HG02852 (cell line): Measurements from ENCODE around the gene FOXN1.
A peak's percentile ranks its signal among the peaks of the same experiment; 100 is the strongest.

Experiments
- ATAC-seq: cut with Tn5 transposase; IDR thresholded peaks from one replicate; pipeline ENCODE4 v1.9.1; 2021; ENCODE audit warnings: mild to moderate bottlenecking, moderate library complexity; ENCODE audit not compliant: unreplicated experiment

The FOXN1 gene

GRCh38 chr17:28476076-28476865 lies 29.9 kb upstream of the FOXN1 start:
- ATAC-seq, result no peak

- ATAC-seq, result no peak
These were observed 28.2 kb upstream of the FOXN1 start for GRCh38 chr17:28477928-28478327.

GRCh38 chr17:28478712-28479615 lies 27.2 kb upstream of the FOXN1 start:
- no peak for ATAC-seq

DNA sequence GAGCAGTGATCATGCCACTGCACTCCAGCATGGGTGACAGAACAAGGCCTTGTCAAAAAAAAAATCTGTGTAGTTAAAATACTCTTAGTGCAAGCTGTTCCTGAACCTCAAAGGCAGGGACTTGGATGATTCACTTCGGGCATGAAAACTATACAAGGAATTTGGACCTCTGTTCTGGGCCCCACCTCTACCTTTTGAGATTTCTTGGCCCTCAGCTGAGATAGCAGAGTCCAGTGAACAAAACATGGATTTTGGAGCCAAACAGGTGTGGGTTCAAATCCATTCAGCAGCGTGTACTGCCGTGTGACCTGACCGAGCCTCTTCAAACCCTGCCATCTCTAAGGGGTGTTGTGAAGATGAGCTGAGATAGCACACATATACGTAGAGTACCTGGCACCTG lies 25.9 kb upstream of the FOXN1 start:
- ATAC-seq, result no peak

DNA sequence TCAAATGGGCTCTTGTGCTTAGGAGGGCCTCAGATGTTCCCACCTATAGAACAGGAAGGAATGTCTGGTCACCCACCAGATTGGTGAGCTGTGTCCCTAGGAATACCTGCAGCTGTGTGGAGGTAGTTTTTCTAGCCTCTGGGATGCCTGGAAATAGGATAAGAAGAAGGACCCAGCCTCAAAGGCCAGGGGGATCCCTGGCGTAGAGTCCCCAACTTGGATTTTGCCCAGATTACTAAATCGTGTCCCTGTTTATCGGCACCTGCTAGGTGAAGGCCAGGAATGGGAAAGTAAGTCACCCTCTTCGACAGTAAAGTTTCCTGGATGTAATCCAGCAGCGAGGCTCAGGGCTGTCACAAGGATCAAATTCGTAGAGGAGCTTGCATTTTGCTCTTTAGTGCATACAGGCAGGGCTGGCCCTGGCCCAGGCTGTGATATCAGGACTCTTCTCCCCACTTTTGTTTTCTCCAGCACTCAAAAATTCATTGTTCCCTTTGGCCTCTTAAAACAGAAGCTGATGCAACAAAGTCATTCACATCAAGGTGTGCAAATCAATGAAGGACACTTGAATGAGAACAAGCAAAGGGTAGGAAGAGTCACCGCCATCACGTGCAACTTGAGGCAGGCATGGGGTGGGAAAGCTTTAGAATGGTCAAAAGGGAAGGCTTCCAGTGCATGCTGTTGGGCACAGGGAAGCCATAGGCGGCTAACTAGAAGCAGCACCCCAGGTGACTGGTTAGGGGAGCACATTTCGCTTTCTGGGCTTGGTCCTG lies 25.2 kb upstream of the FOXN1 start:
- ATAC-seq, result no peak

- ATAC-seq, result no peak
These were observed 23.5 kb upstream of the FOXN1 start for GRCh38 chr17:28482551-28483199.

- ATAC-seq, result no peak
These were observed 21.9 kb upstream of the FOXN1 start for GRCh38 chr17:28484296-28484695.

DNA sequence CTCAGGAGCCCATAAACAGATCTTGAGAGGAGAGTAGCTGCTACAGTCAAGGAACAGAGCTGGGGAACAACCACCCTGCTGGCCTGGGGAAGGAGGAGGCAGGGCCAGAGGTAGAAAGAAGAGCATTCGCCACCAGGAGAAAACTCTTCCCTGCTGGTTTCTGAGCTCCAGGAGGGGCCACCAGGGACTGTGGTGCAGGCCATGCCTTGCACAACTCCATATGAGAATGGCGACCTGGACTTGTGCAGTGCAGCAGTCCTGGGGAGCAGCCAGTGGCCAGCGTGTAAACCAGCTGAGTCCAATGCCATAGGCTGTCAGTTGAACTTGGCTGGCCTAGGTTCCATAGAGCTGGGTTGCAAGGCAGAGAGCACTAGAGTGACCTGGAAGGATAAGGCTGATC lies 21.1 kb upstream of the FOXN1 start:
- ATAC-seq, result no peak

DNA sequence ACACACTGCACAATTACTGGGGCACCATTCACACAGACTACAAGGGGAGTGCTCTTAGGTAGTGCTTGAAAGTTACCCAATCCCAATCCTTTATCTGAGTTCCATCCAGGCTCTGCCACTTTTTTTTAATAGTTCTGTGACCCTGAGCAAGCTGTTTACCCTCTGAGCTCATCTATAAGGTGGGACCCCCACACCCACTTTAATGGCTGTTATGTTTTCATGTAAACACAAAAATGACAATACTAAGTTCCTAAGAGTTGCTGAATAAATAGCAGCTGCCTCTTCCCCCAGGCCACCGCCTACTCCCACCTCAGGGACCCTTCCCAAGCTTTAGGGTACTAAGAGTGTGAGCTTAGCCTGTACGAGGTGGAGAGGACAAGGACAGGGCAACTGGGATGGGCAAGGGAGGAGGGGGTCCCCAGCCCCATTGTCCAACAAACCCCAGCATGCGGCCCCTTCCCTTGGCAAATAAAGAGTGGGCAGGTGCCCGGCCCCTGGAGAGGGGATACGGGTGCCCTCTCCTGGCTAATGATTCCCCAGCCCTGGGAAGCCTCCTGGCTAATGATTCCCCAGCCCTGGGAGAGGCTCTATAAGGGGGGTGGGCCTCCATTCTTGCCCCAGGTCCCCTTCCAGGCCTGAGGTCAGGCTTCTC lies 18.1 kb upstream of the FOXN1 start:
- no peak for ATAC-seq

DNA sequence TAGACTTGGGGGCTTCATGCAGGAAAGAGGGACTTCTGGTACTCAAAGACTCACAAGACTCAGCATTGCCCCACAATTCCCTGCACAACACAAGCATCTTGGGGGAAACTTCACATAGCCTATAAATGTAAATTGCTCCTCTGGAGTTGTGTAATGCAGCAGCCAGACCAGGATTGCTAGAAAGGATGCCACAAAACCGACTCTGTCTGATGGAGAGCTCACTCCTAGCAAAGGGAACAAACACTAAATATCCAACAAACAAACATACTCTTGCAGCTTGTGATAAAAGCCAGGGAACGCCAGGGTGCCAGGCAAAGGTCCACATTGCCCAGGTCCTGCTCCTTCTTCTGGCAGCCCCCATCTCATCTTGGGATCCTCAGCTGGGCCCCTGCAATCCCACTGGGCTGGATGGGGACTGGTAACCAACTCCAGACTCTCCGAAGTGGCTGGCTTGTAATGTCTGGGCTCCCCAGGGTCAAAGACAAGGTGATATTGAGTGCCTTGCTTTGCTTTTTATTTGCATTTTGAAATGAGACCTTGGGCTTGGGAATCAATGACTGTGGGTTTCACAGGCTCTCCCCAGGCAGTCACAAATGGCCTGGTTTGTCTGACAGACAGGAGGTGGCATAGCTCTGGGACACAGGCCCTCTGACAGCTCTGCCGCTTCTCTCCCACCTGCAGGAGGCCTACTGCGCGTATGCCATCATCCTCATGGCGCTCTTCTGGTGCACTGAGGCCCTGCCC lies 17.4 kb upstream of the FOXN1 start:
- ATAC-seq, result no peak

DNA sequence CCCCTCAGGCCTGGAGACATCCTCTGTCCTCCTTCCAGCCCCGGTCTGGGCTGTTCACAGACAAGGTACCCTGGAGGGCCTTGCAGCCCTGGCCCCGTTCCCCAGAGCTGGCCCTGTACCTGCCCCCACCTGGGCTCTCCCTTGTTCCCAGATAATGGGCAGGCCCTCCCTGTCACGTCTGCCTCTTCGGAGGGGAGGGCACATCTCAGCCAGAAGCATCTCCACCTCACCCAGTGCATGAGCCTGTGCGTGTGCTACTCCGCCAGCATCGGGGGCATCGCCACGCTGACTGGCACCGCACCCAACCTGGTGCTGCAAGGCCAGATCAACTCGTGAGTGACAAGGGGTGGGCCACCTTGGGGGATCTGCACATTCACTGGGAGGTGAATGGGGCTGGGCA lies 14.9 kb upstream of the FOXN1 start:
- no peak for ATAC-seq

- ATAC-seq, result no peak
These were observed 14.3 kb upstream of the FOXN1 start for GRCh38 chr17:28491860-28492259.

- no peak for ATAC-seq
These were observed 13.5 kb upstream of the FOXN1 start for GRCh38 chr17:28492352-28493310.

- no peak for ATAC-seq
These were observed 12.7 kb upstream of the FOXN1 start for GRCh38 chr17:28493460-28493859.

GRCh38 chr17:28494445-28495188 lies 11.5 kb upstream of the FOXN1 start:
- peak; percentile 47 for ATAC-seq

DNA sequence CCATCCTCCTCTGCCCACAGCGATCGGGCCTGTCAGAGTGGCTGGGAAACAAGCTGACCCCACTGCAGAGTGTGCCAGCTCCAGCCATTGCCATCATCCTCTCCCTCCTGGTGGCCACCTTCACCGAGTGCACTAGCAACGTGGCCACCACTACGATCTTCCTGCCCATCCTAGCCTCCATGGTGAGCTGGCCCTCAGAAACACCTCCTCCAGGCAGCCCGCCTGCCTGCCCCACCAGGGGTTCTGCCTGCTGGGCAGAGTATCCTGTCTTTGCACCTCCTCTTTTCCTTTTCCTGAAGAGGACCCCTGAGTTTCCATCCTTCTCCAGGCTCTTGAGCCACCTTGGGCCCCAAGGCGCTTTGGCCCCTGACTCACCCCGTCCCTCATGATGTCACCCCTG lies 10.5 kb upstream of the FOXN1 start:
- ATAC-seq, result no peak

GRCh38 chr17:28497931-28498330 lies 8.2 kb upstream of the FOXN1 start:
- ATAC-seq, result no peak
